ENCODE measurements around the gene DCLK3. TPM values are rescaled to one million over a fixed set of nuclear protein-coding genes. Genes with fewer than 3 reads are reported as not detected.

Gene DCLK3
- total RNA-seq, 1 experiment from 2014 or later, result 1.4 TPM

DNA sequence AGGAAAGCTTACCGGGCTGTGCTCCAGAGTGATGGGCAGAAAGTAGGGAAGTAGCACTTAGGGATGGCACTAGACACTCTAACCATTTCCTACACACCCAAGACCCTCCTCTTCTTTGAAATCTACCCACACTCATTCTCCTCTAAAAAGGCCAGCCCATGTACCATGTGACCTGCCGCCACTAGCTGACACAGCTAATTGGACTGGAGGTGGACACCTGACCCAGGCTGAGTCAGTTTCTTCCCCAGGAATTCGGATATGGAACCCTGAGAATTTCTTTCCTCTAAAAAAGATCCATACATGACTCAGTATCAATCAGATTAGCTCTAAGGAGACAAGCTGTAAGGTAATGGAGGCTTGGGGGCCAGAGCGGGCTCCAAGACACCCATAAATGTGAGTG lies 60.1 kb downstream of the DCLK3 start:
- Mint-ChIP-seq H3K27ac (no peak overlapping the region), H3K9me3 (no peaks in the 10 kb centered on the region), H3K4me1 (peaks cover 14 to 20% of the 10 kb centered on the region in 2 experiments), H3K4me3 (no peak overlapping the region), H3K27me3 (ENCODE audit: low read depth) (no peaks in the 10 kb centered on the region), H3K36me3 (ENCODE audit: insufficient read depth in 1 of 3, low read depth in 3 of 3) (no peaks in the 10 kb centered on the region)
- WGBS (ENCODE audit: extremely low coverage, insufficient read length, low lambda C conversion rate), result no CpG with 5 or more reads among the region's 4 CpGs
- H3K79me2 ChIP-seq (ENCODE audit: insufficient read depth, low read length), result no peaks in the 10 kb centered on the region
- peaks cover 2% of the 10 kb centered on the region; the same call in 1 of the 2 replicates for H3K4me1 ChIP-seq (ENCODE audit: insufficient read depth, low read length)
- H3K27ac ChIP-seq (ENCODE audit: insufficient read length, low read depth, low read length), result no peak overlapping the region
- H2BK12ac ChIP-seq (ENCODE audit: insufficient read length, low read depth, low read length), result no peak overlapping the region
- H3T11ph ChIP-seq (ENCODE audit: low read length), result no peak overlapping the region
- no peak for DNase-seq
- H4K5ac ChIP-seq (ENCODE audit: insufficient read length, low read depth, low read length), result no peak overlapping the region
- no peak overlapping the region for H2AFZ ChIP-seq (ENCODE audit: low read length)
- H3K23ac ChIP-seq (ENCODE audit: insufficient read length, low read depth, low read length), result no peak overlapping the region
- no peak overlapping the region for H3K56ac ChIP-seq (ENCODE audit: insufficient read length, low read depth, low read length)
- H4K91ac ChIP-seq (ENCODE audit: insufficient read length, low read depth, low read length), result no peak overlapping the region
- H2BK120ac ChIP-seq (ENCODE audit: low read depth, low read length, poor library complexity, severe bottlenecking), result no peak overlapping the region
- H3K4ac ChIP-seq (ENCODE audit: low read depth, low read length), result no peak overlapping the region
- no peak overlapping the region for H3K14ac ChIP-seq (ENCODE audit: insufficient read depth, low read length)
- no peak overlapping the region for H3K4me2 ChIP-seq (ENCODE audit: insufficient read depth, insufficient read length, low read length)
- no peak overlapping the region for H2BK20ac ChIP-seq (ENCODE audit: low read depth, low read length, poor library complexity, severe bottlenecking)
- H3K18ac ChIP-seq (ENCODE audit: insufficient read length, low read depth, low read length), result no peak overlapping the region
- H2AK5ac ChIP-seq (ENCODE audit: insufficient read length, low read length), result no peak overlapping the region
- no peak overlapping the region for H2BK15ac ChIP-seq (ENCODE audit: low read depth, low read length)
- H3K9ac ChIP-seq (ENCODE audit: extremely low read depth, insufficient read length, low read length), result no peak overlapping the region
- H3K79me1 ChIP-seq (ENCODE audit: insufficient read depth, low read depth, low read length, poor library complexity, severe bottlenecking), result no peaks in the 10 kb centered on the region
- H2BK5ac ChIP-seq (ENCODE audit: insufficient read length, low read length), result no peak overlapping the region
- H3K9me3 ChIP-seq (ENCODE audit: control insufficient read depth, low read depth, low read length), result no peaks in the 10 kb centered on the region
- H3K27me3 ChIP-seq (ENCODE audit: insufficient read depth, low read length), result no peaks in the 10 kb centered on the region
- TF ChIP-seq, protein P1, sequence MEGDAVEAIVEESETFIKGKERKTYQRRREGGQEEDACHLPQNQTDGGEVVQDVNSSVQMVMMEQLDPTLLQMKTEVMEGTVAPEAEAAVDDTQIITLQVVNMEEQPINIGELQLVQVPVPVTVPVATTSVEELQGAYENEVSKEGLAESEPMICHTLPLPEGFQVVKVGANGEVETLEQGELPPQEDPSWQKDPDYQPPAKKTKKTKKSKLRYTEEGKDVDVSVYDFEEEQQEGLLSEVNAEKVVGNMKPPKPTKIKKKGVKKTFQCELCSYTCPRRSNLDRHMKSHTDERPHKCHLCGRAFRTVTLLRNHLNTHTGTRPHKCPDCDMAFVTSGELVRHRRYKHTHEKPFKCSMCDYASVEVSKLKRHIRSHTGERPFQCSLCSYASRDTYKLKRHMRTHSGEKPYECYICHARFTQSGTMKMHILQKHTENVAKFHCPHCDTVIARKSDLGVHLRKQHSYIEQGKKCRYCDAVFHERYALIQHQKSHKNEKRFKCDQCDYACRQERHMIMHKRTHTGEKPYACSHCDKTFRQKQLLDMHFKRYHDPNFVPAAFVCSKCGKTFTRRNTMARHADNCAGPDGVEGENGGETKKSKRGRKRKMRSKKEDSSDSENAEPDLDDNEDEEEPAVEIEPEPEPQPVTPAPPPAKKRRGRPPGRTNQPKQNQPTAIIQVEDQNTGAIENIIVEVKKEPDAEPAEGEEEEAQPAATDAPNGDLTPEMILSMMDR (conservative IDR thresholded peaks at IDR 0.05), result no peak
- no peaks in the 10 kb centered on the region for H4K20me1 ChIP-seq (ENCODE audit: control insufficient read depth, insufficient read depth, insufficient read length)
- no peak overlapping the region for H4K8ac ChIP-seq (replicated peaks; ENCODE audit: insufficient read length, low read depth, low read length)
- no peaks in the 10 kb centered on the region for H3K23me2 ChIP-seq (ENCODE audit: insufficient read length, low read depth, low read length, poor library complexity, severe bottlenecking)

Measured in H9 (cell line).